Endothelial cell (in vitro differentiated cells): ENCODE data around the gene CBFA2T3. TPM values are rescaled to one million over a fixed set of nuclear protein-coding genes. Genes with fewer than 3 reads are reported as not detected.

Experiments used
- DNase-seq: peaks from one replicate; pipeline ENCODE4 v3.0.0; 2021; ENCODE audit warnings: low spot score
- H3K27ac Mint-ChIP-seq: one replicate; pipeline ENCODE4 v1.8.0; 2021; ENCODE audit warnings: mixed read lengths, inconsistent platforms; ENCODE audit not compliant: unreplicated experiment
- H3K27me3 Mint-ChIP-seq: one replicate; pipeline ENCODE4 v1.8.0; 2021; ENCODE audit warnings: mild to moderate bottlenecking, moderate library complexity, mixed read lengths, inconsistent platforms; ENCODE audit not compliant: unreplicated experiment
- H3K36me3 Mint-ChIP-seq: one replicate; pipeline ENCODE4 v1.8.0; 2021; ENCODE audit warnings: mild to moderate bottlenecking, low read depth, mixed read lengths, inconsistent platforms; ENCODE audit not compliant: unreplicated experiment
- H3K4me1 Mint-ChIP-seq: one replicate; pipeline ENCODE4 v1.8.0; 2021; ENCODE audit warnings: mild to moderate bottlenecking, mixed read lengths, inconsistent platforms; ENCODE audit not compliant: unreplicated experiment
- H3K4me3 Mint-ChIP-seq: one replicate; pipeline ENCODE4 v1.8.0; 2021; ENCODE audit warnings: mild to moderate bottlenecking, mixed read lengths, inconsistent platforms; ENCODE audit not compliant: unreplicated experiment
- H3K9me3 Mint-ChIP-seq: one replicate; pipeline ENCODE4 v1.8.0; 2021; ENCODE audit warnings: mixed read lengths, inconsistent platforms; ENCODE audit not compliant: unreplicated experiment
- total RNA-seq: library from RNA; stranded (reverse); fragmentation: NEBNext Ultra II Directional; extraction: Animal tissue kit (Norgen Biotek cat#: 25700); gene quantifications from one replicate; pipeline ENCODE4 v1.2.1, GENCODE V29; 2021; ENCODE audit not compliant: unreplicated experiment
- TF ChIP-seq, protein P1 (sequence below): fragments of 200-600 bp; sonication (generic); IDR thresholded peaks from one replicate; pipeline ENCODE4 v1.5.0; 2021; ENCODE audit warnings: antibody characterized with exemption; ENCODE audit not compliant: unreplicated experiment

The CBFA2T3 gene
- total RNA-seq, 1 donor from 2014 or later = 1.6 TPM

DNA sequence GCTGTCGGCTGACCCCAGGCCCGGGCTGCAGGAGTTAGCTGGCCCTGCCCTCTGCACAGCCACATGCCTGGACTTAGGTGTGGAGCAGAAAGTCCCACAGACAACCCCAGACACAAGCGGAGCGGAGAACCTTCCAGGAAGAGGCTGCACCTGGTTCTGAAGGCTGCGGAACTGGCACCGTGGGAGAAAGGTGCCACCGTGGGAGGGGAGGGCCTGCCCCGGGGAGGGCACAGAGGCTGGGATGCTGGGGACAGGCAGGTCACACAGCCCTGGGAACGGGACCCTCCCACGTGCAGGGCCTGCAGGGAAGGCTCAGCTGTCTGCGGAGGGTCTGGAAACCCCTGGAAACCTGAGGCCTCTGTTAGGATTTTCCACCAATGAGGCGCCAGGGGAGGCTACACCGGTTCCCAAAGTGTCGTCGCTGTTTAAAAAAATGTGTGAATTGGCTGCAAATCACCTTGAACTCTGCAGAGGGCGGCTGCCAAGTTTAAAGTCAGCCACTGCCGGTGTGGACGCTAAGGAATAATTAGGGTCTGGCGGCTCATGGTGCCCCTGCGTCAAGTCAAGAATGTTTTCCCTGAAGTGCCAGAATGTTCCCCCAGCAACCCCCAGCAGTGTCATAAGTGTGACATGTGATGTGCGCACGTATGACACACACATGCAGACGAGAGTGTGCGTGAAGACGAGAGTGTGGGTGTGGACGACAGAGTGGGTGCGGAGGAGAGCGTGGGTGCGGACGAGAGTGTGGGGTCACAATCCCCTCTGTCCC, 59.7 kb downstream of the CBFA2T3 start:
- no peak overlapping the region for H3K4me3 Mint-ChIP-seq
- H3K27me3 Mint-ChIP-seq = peaks cover 7% of the 10 kb centered on the region
- TF ChIP-seq, protein P1, sequence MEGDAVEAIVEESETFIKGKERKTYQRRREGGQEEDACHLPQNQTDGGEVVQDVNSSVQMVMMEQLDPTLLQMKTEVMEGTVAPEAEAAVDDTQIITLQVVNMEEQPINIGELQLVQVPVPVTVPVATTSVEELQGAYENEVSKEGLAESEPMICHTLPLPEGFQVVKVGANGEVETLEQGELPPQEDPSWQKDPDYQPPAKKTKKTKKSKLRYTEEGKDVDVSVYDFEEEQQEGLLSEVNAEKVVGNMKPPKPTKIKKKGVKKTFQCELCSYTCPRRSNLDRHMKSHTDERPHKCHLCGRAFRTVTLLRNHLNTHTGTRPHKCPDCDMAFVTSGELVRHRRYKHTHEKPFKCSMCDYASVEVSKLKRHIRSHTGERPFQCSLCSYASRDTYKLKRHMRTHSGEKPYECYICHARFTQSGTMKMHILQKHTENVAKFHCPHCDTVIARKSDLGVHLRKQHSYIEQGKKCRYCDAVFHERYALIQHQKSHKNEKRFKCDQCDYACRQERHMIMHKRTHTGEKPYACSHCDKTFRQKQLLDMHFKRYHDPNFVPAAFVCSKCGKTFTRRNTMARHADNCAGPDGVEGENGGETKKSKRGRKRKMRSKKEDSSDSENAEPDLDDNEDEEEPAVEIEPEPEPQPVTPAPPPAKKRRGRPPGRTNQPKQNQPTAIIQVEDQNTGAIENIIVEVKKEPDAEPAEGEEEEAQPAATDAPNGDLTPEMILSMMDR = no peak
- no peak for DNase-seq
- no peaks in the 10 kb centered on the region for H3K9me3 Mint-ChIP-seq
- H3K36me3 Mint-ChIP-seq = peaks cover 5% of the 10 kb centered on the region
- no peak overlapping the region for H3K27ac Mint-ChIP-seq
- H3K4me1 Mint-ChIP-seq = peaks cover 16% of the 10 kb centered on the region

DNA sequence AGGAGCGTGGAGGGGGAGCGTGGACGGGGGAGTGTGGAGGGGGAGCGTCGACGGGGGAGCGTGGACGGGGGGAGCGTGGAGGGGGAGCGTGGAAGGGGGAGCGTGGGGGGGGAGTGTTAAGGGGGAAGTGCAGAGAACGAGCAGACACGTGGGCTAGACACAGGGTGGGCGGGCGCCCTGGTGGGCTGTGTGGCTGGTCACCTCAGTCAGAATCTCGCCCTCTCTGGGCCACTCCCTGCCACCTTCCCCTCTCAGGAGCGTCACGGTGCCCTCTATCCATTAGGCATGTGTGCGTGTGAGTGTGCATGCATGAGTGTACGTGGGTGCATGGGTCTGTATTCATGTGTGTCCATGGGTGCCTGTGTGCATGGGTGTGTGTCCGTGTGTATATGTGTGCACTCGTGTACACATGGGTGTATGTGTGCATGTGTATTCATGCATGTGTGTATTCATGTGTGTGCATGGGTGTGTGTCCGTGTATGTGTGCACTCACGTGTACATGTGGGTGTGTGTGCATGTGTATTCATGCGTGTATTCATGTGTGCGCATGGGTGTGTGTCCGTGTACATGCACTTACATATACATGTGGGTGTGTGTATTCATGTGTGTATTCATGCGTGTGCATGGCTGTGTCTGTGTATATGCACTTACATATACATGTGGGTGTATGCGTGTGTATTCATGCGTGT, 61.2 kb downstream of the CBFA2T3 start:
- TF ChIP-seq, protein P1 = no peak
- no peak for DNase-seq
- Mint-ChIP-seq H3K36me3 (peaks cover 5% of the 10 kb centered on the region), H3K27me3 (peaks cover 7% of the 10 kb centered on the region), H3K27ac (no peak overlapping the region), H3K4me3 (no peak overlapping the region), H3K9me3 (no peaks in the 10 kb centered on the region), H3K4me1 (peaks cover 12% of the 10 kb centered on the region)

DNA sequence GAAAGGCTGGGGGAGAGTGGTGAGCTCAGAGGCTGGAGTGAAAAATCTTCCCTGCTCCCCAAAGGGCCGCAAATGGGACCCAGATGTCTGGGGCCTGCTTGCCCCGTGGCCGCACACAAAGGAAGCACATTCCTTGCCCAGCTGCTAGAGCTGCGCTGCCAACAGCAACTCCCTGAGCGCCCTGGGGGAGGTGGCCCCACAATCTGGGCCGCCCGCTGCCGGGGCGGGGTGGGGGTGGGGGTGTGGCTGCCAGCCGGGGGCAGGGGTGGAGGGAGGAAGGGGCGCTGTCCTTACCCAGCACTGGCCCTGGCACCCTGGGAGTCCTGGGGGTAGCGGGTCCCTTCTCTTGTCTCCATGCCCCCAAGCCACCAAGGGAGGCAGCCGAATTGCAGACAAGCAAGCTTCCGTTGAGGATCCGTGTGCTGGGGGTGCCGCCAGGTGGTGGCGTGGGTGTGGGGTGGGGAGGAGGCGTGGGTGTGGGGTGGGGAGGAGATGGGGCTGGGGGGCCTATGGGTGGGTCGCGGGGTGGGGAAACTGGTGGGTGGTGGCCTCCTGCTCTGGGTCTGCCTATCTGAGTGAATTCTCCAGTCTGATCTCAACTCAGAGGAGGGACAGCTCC, 62.1 kb downstream of the CBFA2T3 start:
- H3K27me3 Mint-ChIP-seq = peaks cover 7% of the 10 kb centered on the region
- no peak overlapping the region for H3K27ac Mint-ChIP-seq
- H3K4me3 Mint-ChIP-seq = no peak overlapping the region
- no peak for DNase-seq
- H3K9me3 Mint-ChIP-seq = no peaks in the 10 kb centered on the region
- TF ChIP-seq, protein P1 = no peak
- H3K36me3 Mint-ChIP-seq = peaks cover 5% of the 10 kb centered on the region
- H3K4me1 Mint-ChIP-seq = peaks cover 12% of the 10 kb centered on the region

DNA sequence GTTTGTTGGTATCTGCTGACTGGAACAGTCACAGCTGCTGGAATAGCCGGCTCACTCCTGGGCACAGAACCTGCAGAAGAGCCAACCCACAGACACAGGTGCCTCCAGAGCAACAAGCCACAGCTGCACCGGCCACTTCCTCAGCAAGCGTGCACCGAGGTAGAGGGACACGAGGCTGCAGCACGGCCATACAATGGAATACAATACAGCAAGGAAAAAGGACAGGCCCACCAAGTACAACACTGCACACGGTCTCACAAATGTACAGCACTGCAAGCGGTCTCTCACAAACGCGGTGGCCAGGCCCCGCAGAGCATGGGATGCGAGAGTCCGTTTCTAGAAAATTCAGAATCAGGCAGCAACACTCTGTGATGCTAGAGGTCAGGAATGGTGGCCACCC, 63.1 kb downstream of the CBFA2T3 start:
- H3K36me3 Mint-ChIP-seq = peaks cover 2% of the 10 kb centered on the region
- TF ChIP-seq, protein P1 = no peak
- H3K9me3 Mint-ChIP-seq = no peaks in the 10 kb centered on the region
- H3K27me3 Mint-ChIP-seq = peaks cover 7% of the 10 kb centered on the region
- no peak overlapping the region for H3K27ac Mint-ChIP-seq
- no peak overlapping the region for H3K4me3 Mint-ChIP-seq
- peaks cover 9% of the 10 kb centered on the region for H3K4me1 Mint-ChIP-seq
- no peak for DNase-seq
